Central memory CD4-positive, alpha-beta T cell (primary cell): ENCODE measurements around the gene FLII.
A peak's percentile ranks its signal among the peaks of the same experiment; 100 is the strongest.
"Not testable (repeated sequence)": the region's sequence is repeated elsewhere in the genome, so short reads cannot be mapped to it uniquely, and the experiment has no call there.

Source experiments
- DNase-seq: peaks from one replicate; pipeline ENCODE4 v3.0.0; 2022
- total RNA-seq, 3 experiments: gene quantifications; one replicate each; lab custom pipeline; 2026; lab: John Stamatoyannopoulos, UW

The FLII gene
- total RNA-seq: 192 to 287 (median 244) reads per million in 3 experiments

- peak; percentile 44 for DNase-seq
These were observed at the start of gene FLII for GRCh38 chr17:18258356-18259038. FLII (minus strand) TSS chr17:18258738; CDS start chr17:18258690, 48 bp downstream.

- not testable (repeated sequence) for DNase-seq
These were observed 44.7 kb upstream of the FLII start for GRCh38 chr17:18303206-18303605.

DNA sequence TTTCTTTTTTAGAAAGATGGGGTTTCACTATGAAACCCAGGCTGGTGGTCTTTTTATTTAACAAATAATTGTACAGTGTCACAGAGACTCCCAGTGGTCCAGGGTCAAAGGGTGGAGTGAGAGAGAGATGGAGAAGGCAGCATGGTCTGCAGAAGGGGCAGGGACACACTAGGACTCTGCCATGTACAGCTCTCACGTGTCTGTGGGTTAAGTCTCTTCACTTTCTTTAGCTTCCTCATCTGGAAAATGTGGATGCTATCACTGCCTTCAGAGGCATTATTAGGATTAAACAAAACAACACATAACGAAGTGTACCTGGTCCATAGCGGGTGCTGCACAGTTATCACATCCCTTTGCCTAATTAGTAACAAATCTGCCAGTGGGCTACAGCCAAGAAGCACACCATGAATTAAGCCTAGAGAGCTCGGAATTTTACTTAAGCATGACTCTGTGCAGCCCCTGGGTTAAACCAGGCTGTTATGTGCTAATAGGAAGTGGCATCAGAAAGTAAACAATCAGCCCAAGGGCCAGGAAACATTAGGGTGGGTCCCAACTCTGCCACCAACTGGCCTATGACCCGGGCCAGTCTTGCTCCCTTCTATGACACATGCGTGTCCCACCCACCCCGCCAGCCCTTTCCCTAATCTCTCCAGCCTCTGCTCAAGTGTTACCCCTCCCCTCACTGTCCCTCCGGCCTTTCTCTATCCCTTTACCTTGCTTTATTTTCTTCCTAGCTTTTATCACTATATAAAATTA is 42.4 kb upstream of the FLII start:
- no peak for DNase-seq

- DNase-seq: not testable (repeated sequence)
These were observed 39.5 kb upstream of the FLII start for GRCh38 chr17:18298061-18298460.

GRCh38 chr17:18291718-18292540 is 33.4 kb upstream of the FLII start:
- no peak for DNase-seq

DNA sequence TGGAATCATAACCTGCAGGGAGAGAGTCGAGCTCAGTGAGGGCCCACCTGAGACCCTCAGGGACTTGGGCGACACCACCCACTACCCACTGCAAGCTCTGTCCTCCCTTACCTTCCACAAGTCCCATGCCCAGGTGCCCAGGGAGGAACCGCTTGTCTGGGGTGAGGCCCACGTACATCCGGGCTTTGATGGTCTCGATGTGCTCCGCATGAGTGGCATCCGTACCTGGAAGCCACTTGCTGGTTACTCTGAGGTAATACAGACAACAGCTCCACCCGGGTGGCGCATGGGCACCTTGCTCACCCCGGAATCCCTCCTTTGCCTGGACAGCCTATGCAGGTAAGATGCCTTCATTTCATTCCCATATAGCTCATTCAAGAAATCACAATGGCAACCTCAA is 26.8 kb upstream of the FLII start:
- DNase-seq: no peak

- no peak for DNase-seq
These were observed 23.2 kb upstream of the FLII start for GRCh38 chr17:18281788-18282187.

DNA sequence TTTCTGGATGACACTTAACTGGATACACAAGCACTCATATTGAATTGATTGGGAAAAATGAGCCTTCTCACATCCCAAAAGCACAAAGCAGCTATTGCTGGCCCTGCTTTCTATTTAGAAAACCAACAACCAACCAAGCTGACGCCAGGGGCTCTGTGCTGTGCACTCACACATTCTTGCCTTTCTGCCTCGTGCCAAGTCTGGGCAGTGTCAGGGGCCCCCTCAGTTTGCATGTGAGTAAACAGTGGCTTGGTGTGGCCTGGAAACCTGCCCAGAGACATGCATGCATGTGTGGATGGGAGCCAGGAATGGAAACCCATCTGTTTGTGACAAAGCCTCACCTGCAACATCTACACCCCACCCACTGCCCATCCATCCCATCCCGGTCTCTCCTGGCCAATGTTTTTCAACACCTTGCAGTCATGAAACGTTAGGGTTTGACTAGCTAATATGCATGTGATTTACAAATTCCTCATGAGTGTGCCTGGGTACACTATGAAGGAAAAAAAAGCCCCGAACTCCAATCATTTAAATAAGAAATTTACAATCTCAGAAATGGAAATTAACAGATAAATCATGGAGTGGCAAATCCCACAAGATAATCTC is 22.3 kb upstream of the FLII start:
- DNase-seq: no peak

- DNase-seq: no peak
These were observed 21.7 kb upstream of the FLII start for GRCh38 chr17:18280249-18280648.

- DNase-seq: no peak
These were observed 20.3 kb upstream of the FLII start for GRCh38 chr17:18278867-18279266.

DNA sequence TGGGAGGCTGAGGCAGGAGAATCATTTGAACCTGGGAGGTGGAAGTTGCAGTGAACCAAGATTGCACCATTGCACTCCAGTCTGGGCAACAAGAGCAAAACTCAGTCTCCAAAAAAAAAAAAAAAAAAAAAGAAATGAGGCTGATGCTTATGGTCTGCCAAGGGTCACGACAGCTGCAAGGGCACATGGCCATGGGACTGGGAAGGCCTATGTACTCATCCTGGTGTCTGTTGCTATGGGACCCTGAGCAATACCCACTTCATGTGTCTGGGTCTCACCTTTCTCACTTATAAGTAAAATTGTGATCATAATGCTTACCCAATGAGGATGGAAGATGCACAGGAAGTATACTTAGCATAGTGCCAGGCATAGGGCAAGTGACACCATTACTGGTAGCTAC is 18.5 kb upstream of the FLII start:
- DNase-seq: no peak

DNA sequence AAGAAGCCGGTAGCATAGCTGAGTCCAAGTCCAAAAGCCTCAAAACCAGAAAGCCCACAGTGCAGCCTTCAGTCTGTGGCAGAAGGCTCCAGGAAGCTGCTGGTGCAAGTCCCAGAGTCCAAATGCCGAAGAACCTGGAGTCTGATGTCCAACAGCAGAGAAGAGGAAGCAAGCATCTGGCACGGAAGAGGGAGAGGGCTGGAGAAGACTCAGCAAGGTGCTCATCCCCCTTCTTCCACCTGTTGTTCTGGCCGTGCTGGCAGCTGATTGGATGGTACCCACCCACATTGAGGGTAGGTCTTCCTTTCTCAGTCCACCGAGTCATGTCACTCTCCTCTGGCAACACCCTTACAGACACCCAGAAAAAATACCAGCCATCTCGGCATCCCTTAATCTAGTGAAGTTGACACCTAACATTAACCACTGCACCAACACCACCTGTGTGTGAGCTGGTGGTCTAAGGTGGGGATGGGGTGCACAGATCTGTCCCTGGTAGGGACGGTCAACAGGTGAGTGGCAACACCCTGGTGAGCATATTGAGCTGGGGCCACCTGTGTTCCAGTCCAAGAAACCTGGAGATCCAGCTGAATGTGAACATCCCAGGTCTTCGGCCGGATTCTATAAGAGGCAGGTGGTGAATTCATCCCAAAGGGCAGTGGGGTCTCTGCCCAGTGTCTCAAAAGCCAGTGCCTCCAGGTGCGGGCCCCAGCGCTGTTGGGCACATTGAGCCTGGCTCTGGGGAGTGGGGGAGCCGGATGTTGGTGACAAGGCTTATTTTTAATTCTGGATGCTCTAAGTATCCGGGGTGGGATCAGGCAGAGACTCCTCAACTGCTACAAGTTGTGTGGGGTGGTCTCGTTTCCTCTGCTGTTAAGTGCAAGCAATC is 11.8 kb upstream of the FLII start:
- DNase-seq: no peak

- DNase-seq: no peak
These were observed 9.6 kb upstream of the FLII start for GRCh38 chr17:18267927-18268711.

DNA sequence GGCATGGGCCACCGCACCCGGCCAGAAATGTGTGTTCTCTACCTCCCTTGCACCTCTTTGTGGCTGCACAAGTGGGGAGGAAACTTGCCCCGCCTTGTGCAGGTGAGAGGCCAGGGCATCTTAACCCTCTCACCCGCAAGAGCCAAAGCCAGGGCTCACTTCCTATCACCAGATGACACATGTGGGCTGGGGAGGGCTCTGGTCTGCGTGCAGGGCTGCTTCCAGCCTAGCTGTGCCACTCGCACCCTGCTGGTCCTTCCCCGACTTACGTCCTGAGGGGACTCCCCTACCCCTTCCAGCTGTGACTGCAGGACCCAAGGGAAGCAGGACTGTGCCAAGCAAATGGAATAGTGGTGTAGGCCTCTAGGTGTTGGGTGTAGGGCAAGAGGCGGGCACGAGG is 8.8 kb upstream of the FLII start:
- DNase-seq: no peak

DNA sequence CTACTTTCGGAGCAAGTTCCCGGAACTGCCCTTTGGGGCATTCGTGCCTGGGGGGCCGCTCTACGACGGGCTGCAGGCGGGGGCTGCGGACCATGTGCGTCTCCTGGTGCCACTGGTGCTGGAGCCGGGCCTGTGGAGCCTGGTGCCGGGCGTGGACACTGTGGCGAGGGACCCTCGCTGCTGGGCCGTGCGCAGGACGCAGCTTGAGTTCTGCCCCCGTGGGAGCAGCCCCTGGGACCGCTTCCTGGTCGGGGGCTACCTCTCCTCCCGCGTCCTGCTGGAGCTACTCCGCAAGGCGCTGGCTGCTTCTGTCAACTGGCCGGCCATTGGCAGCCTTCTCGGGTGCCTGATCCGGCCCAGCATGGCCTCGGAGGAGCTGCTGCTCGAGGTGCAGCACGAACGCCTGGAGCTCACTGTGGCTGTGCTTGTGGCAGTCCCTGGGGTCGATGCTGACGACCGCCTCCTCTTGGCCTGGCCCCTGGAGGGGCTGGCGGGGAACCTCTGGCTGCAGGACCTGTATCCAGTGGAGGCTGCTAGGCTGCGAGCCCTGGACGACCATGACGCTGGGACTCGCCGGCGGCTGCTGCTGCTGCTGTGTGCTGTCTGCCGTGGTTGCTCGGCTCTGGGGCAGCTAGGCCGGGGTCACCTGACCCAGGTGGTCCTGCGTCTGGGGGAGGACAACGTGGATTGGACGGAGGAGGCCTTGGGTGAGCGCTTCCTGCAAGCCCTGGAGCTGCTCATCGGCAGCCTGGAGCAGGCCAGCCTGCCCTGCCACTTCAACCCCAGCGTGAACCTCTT is 5.5 kb upstream of the FLII start:
- no peak for DNase-seq

DNA sequence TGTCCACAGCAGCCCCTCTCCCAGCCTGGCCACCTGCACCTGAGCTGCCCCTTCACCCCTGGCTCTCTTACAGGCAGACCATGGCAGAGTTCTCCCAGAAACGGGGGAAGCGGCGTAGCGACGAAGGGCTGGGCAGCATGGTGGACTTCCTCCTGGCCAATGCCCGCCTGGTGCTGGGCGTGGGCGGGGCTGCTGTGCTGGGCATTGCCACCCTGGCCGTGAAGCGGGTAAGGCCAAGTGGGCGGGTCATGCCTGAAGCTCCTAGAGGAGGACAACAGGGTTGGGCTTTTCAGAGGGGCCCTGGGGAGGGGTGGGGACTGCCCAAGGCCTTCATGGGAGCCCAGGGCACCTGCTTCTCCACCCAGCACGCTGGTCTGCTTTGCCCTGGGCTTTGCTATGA is 4.1 kb upstream of the FLII start:
- no peak for DNase-seq

DNA sequence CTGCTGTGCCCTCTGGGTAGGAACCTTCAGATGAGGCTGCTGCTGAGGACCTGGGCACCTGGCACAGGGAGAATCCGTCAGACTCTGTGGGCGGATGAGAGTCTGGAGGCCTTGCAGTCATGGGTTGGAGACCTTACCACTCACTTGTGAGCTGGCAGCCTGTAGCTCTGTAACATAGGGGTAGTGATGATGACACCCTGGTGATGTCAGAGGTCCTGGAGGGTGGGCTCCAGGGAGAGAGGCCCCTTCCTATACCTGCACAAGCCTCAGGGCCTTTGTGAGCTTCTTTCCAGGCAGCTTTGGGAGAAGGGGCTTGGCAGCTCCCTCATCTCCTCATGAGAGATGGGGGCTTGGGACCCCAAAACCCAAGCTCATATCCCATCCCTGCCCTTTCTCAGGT is 3.6 kb upstream of the FLII start:
- no peak for DNase-seq

DNA sequence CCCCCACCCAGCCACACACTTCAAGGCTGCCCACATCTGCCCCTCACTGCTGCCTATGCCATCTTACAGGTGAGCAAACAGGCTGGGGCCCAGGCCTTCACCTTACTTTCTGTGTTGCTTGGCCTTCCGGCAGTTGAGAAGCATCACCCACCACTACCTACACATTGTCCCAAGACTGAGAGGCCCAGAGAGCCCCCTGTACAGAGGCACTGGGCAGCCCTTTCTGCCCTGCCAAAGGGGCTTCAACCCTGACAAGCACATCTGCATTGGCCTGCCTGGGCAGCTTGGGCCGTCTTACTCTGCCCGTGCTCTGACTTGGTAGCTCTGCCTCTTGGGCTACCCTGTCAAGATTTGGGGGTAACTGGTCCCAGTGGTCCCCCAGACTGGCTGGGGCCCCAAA is 3.1 kb upstream of the FLII start:
- DNase-seq: no peak

GRCh38 chr17:18261146-18261515 is 2.6 kb upstream of the FLII start:
- no peak for DNase-seq
